Activated naive CD8-positive, alpha-beta T cell (primary cell): ENCODE measurements around the gene FMN2.
"Not testable (repeated sequence)": the region's sequence is repeated elsewhere in the genome, so short reads cannot be mapped to it uniquely, and the experiment has no call there.

Experiments
- H3K27ac Mint-ChIP-seq: one replicate; pipeline ENCODE4 v1.8.0; 2021; ENCODE audit warnings: mixed read lengths
- H3K27me3 Mint-ChIP-seq: one replicate; pipeline ENCODE4 v1.8.0; 2021; ENCODE audit warnings: mixed read lengths
- H3K36me3 Mint-ChIP-seq: one replicate; pipeline ENCODE4 v1.8.0; 2021; ENCODE audit warnings: mixed read lengths
- H3K4me1 Mint-ChIP-seq: one replicate; pipeline ENCODE4 v1.8.0; 2021; ENCODE audit warnings: low read depth, mixed read lengths
- H3K4me3 Mint-ChIP-seq: one replicate; pipeline ENCODE4 v1.8.0; 2021; ENCODE audit warnings: mild to moderate bottlenecking, mixed read lengths
- H3K9me3 Mint-ChIP-seq: one replicate; pipeline ENCODE4 v1.8.0; 2021; ENCODE audit warnings: low read depth, mixed read lengths

FMN2 gene

DNA sequence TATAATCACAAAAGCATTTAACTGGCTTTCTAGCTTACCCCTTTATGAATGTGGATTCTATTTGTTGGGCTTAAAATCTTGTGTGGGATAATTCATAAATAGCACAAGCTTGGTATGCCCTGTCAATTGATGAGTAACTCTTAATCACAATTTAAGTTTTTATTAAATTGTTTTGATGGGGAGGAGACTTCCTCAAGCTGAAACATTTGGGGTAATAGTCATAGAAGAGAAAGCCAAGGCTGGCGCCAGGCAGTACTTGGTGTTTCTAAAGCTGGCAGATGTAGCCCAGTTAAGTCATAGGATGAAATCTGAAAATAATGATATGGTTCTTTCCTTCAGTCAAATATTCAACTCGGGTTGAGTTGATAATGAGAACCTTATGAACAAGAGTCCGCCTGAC, 167.2 kb downstream of the FMN2 start:
- peaks cover 11% of the 10 kb centered on the region for H3K9me3 Mint-ChIP-seq

DNA sequence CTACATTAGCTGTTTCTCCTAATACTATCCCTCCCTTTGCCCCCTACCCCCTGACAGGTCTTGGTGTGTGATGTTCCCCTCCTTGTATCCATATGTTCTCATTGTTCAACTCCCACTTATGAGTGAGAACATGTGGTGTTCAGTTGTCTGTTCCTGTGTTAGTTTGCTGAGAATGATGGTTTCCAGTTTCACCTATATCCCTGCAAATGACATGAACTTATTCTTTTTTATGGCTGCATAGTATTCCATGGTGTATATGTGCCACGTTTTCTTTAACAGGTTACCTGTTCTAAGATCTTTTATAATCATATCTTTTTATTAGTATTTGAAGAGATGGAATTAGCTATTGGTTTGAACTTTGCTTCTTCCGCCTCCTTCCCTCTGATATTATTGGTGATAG, 172.8 kb downstream of the FMN2 start:
- not testable (repeated sequence) for H3K4me1 Mint-ChIP-seq, H3K4me3 Mint-ChIP-seq, H3K27me3 Mint-ChIP-seq, H3K36me3 Mint-ChIP-seq, H3K9me3 Mint-ChIP-seq, H3K27ac Mint-ChIP-seq

More for the DNA sequence above, 167.2 kb downstream of the FMN2 start:
- Mint-ChIP-seq H3K27me3 (no peaks in the 10 kb centered on the region), H3K4me3 (no peak overlapping the region), H3K36me3 (no peaks in the 10 kb centered on the region), H3K27ac (no peak overlapping the region), H3K4me1 (no peaks in the 10 kb centered on the region)

DNA sequence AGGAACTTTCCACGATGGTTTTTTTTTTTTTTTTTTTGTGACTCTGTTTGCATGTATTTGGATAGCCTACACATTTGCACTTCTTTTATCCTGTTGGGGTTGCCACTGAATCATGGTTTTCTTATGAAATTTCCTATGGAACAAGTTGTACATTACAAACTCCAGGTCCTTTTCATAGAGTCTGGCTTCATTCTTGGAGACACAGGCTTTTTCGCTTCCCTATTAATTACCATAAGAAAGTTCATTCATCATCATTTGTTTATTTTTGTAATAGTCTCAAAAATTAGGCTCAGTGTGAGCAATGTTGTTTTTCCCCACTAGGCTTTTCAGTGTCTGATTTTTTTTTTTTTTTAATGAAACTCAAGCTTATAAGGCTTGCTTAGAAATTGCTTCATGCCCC, 179.4 kb downstream of the FMN2 start:
- H3K4me3 Mint-ChIP-seq, result no peak overlapping the region
- no peaks in the 10 kb centered on the region for H3K4me1 Mint-ChIP-seq
- H3K27me3 Mint-ChIP-seq, result no peaks in the 10 kb centered on the region
- H3K36me3 Mint-ChIP-seq, result no peaks in the 10 kb centered on the region
- H3K27ac Mint-ChIP-seq, result no peak overlapping the region
- peaks cover 6% of the 10 kb centered on the region for H3K9me3 Mint-ChIP-seq

- Mint-ChIP-seq H3K36me3 (no peaks in the 10 kb centered on the region), H3K27me3 (no peaks in the 10 kb centered on the region), H3K27ac (no peak overlapping the region), H3K4me3 (no peak overlapping the region), H3K9me3 (peaks cover 9% of the 10 kb centered on the region), H3K4me1 (no peaks in the 10 kb centered on the region)
Measured at GRCh38 chr1:240274569-240274968, 182.9 kb downstream of the FMN2 start.

- H3K4me1 Mint-ChIP-seq, H3K27ac Mint-ChIP-seq, H3K27me3 Mint-ChIP-seq, H3K36me3 Mint-ChIP-seq, H3K9me3 Mint-ChIP-seq, H3K4me3 Mint-ChIP-seq: not testable (repeated sequence)
Measured at GRCh38 chr1:240275219-240275618, 183.5 kb downstream of the FMN2 start.

DNA sequence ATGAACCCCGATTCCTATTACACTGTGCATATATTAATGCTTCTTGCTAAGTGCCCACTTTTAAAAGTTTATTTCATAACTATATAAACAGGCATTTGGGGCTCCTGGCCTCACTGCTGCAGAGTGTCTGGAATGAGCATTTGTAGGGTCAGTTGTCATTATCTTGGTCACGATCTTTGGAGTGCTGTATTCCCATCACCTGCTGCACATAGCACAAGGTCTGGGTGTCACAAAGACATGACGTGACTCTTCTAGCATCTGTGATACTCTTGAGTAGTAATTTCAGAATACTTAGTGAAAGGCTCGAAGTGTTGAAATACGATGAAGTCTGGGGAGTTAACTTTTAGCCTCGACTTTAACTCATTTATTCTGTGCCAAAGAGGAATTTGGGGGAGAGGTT, 186.4 kb downstream of the FMN2 start:
- Mint-ChIP-seq H3K4me3 (no peak overlapping the region), H3K27ac (no peak overlapping the region)

DNA sequence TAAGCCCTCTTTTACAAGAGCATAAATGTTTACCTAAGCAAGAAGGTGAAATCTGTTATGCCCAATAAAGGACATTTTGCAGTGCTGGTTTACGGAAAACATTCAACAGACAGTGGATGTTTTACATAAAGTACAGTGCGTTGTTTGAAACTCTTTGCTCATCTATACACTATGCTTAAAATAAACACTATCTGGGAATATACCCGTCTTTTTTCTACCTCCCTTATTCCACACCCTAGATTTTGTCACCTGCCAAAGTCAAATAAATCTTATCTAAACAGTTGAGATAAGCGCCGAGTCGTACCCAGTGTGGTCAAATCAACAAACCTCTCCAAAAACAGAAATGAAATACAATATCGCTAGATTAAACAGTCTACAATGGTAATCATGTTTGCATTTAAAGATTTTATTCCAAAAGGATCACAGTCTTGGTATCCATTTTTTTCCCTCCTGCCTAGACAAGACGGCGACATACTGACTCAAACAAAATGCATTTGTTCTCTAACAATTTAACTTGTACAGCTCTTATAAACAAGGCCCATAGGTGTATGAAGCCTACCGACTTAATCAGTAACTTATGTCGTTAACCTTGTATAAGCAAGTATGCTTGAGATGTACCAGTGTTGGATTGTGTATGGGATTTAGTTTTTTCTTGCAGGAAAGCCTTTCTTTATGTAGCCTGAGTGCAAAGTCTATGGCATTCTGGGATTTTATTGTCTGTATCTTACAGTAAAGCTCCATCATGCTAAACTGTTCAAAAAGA, 189.1 kb downstream of the FMN2 start:
- no peak overlapping the region for H3K27ac Mint-ChIP-seq
- H3K4me1 Mint-ChIP-seq, result no peaks in the 10 kb centered on the region
- H3K9me3 Mint-ChIP-seq, result peaks cover 4% of the 10 kb centered on the region
- H3K4me3 Mint-ChIP-seq, result no peak overlapping the region
- no peaks in the 10 kb centered on the region for H3K27me3 Mint-ChIP-seq
- H3K36me3 Mint-ChIP-seq, result no peaks in the 10 kb centered on the region

More for the DNA sequence above, 186.4 kb downstream of the FMN2 start:
- Mint-ChIP-seq H3K27me3 (no peaks in the 10 kb centered on the region), H3K4me1 (no peaks in the 10 kb centered on the region), H3K9me3 (peaks cover 9% of the 10 kb centered on the region), H3K36me3 (no peaks in the 10 kb centered on the region)

DNA sequence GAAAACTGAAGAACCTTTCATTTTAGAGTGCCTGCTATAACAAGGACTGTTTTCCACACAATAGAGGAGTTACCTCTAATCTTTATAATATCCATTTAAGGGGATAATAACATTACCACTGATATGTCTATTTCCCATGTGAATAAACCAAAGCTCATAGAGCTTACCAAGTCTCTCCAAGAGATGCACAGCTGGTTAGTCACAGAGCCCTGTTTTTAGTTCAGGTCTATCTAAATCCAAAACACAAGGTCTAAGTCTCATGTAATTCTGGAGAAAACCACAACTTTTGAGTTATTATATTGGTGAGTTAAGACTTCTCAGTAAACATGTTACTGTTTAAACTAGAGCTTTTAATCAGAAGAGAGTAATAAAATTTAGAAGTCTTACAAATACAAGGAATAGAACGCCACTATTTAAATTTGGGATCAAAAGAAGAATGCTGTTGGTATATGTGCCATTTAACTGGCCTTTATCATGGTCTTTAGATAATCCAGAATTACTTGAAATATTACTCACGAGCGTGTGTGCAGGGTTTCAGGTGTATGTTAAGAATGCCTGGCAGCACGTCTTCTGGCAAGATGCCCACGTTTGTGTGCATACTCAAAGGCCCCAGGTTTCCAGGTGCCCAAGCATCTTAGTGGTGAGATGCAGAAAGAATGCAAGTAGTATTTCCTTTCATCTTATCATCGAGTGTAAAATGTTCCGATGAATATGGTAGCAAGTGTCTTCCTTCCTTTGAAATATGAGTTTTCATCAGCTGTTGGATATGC, 190.6 kb downstream of the FMN2 start:
- Mint-ChIP-seq H3K27me3 (no peaks in the 10 kb centered on the region), H3K36me3 (no peaks in the 10 kb centered on the region), H3K4me3 (no peak overlapping the region), H3K27ac (no peak overlapping the region), H3K4me1 (no peaks in the 10 kb centered on the region), H3K9me3 (no peaks in the 10 kb centered on the region)

DNA sequence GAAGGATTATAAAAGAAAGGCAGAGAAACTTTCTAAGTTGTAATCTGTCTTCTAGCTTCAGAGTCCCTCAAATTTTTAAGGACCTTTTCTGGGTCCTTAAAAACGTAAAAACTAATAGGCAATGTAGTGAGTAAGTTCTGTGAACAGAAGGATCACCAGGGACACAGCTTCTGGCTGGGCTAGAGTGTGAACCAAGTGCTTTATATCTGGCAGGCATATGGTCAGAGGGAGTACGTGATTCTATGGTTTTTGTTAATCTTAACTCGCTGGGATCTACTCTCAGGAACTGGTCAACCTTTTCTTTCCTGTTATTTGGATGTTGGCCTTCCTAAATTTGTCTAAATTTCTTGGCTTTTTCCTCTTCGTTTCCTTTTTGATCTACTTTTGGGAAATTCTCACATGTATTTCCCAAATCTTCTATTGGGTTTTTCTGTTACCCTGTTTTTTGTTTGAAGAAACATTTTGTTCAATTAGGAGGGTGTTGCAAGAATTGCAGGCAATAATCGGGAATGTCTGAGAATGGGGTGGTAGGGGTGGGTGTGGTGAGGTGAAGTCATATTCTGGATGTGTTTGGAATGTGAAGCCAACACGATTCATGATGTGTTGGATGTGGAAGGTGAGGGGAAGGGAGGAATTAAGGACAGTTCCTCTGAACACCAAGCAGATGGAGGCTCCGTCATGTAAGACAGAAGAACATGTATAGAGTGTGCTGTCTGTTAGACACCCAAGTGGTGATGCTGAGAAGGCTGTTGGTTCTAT, 193.2 kb downstream of the FMN2 start:
- Mint-ChIP-seq H3K27me3 (no peaks in the 10 kb centered on the region), H3K36me3 (no peaks in the 10 kb centered on the region), H3K4me1 (no peaks in the 10 kb centered on the region), H3K27ac (no peak overlapping the region), H3K4me3 (no peak overlapping the region), H3K9me3 (no peaks in the 10 kb centered on the region)

DNA sequence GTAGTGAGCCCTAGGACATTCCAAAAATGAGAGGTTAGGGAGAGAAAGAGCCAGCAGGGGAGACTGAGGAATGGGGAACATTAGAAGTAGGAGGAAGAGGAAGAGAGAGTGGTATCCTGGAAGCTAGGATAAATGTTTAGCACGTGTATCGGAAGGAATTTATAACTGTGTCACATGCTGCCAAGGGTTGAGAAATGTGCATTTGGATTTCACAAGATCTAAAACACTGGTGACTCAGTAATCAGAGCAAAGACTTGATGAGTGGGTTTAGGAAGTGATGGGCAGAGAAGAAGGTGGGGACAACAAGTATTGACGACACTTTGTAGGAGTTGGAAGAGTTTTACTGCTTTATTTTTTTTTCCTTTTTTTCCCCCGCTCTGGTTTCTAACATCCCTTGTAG, 193.9 kb downstream of the FMN2 start:
- H3K4me1 Mint-ChIP-seq, result no peaks in the 10 kb centered on the region

GRCh38 chr1:240287722-240288121, 196.0 kb downstream of the FMN2 start:
- no peaks in the 10 kb centered on the region for H3K4me1 Mint-ChIP-seq
- H3K4me3 Mint-ChIP-seq, result no peak overlapping the region
- H3K27me3 Mint-ChIP-seq, result no peaks in the 10 kb centered on the region
- H3K9me3 Mint-ChIP-seq, result no peaks in the 10 kb centered on the region
- no peak overlapping the region for H3K27ac Mint-ChIP-seq
- no peaks in the 10 kb centered on the region for H3K36me3 Mint-ChIP-seq

More for the DNA sequence above, 193.9 kb downstream of the FMN2 start:
- Mint-ChIP-seq H3K27ac (no peak overlapping the region), H3K9me3 (no peaks in the 10 kb centered on the region), H3K4me3 (no peak overlapping the region), H3K27me3 (no peaks in the 10 kb centered on the region), H3K36me3 (no peaks in the 10 kb centered on the region)

- Mint-ChIP-seq H3K27ac (no peak overlapping the region), H3K4me1 (no peaks in the 10 kb centered on the region)
Measured at GRCh38 chr1:240293706-240294105, 202.0 kb downstream of the FMN2 start.

DNA sequence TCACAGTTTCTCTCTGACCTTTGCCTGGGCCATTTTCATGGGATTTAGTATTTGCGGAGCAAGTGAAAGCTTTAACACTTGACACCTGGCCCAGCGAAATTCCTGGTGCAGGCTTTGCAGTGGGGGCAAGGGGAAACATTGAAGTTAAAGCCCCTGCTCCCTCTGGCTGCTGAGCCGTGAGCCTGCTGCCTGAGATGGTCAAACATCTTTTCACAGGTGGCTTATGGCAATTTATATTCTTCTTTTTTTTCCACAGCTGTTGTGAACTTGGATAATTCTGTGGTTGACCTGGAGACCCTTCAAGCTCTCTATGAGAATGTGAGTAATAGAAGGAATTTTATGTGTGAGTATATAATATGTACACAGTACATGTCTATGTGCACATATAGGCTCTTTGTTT, 202.9 kb downstream of the FMN2 start:
- H3K9me3 Mint-ChIP-seq, result peaks cover 3% of the 10 kb centered on the region
- no peak overlapping the region for H3K27ac Mint-ChIP-seq
- no peaks in the 10 kb centered on the region for H3K27me3 Mint-ChIP-seq

More at GRCh38 chr1:240293706-240294105, 202.0 kb downstream of the FMN2 start:
- Mint-ChIP-seq H3K4me3 (no peak overlapping the region), H3K9me3 (peaks cover 3% of the 10 kb centered on the region), H3K36me3 (no peaks in the 10 kb centered on the region), H3K27me3 (no peaks in the 10 kb centered on the region)

GRCh38 chr1:240295811-240296210, 204.1 kb downstream of the FMN2 start:
- Mint-ChIP-seq H3K27me3 (no peaks in the 10 kb centered on the region), H3K9me3 (peaks cover 3% of the 10 kb centered on the region), H3K36me3 (no peaks in the 10 kb centered on the region), H3K27ac (no peak overlapping the region), H3K4me1 (no peaks in the 10 kb centered on the region), H3K4me3 (no peak overlapping the region)

More for the DNA sequence above, 202.9 kb downstream of the FMN2 start:
- Mint-ChIP-seq H3K36me3 (no peaks in the 10 kb centered on the region), H3K4me1 (no peaks in the 10 kb centered on the region), H3K4me3 (no peak overlapping the region)

DNA sequence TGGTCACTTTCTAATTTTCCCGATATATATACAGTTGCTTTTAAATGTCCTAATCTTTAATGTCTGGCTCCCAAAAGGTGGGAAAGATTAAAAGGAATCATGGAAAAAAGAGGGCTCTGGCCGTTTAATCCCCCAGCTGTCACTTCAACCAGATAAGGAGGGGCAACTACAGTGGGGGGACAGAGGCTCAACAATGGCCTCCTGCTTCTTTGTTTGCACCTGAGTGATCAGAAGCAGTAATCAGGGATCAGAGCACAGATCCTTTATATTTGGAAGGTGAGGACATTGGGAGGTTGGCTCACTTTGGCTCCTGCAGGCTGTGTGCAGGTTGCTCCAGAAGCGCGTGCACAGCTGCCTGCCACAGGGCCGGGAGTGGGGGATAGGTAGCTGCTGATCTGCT, 212.8 kb downstream of the FMN2 start:
- H3K27ac Mint-ChIP-seq, result no peak overlapping the region
- no peak overlapping the region for H3K4me3 Mint-ChIP-seq
- H3K36me3 Mint-ChIP-seq, result no peaks in the 10 kb centered on the region
- H3K27me3 Mint-ChIP-seq, result no peaks in the 10 kb centered on the region
- H3K9me3 Mint-ChIP-seq, result peaks cover 6% of the 10 kb centered on the region
- H3K4me1 Mint-ChIP-seq, result no peaks in the 10 kb centered on the region
